OCI-LY7 (cell line): ENCODE measurements around the gene RAB7A. TPM values are rescaled to one million over a fixed set of nuclear protein-coding genes. Genes with fewer than 3 reads are reported as not detected.

ENCODE experiments used
- BruUV-seq: library from RNA; stranded (reverse); fragments of 400-500 nt; replicated peaks from 2 replicates; lab custom pipeline; 2021; lab: Mats Ljungman, UMichigan
- CTCF ChIA-PET: fragments of 300-600 bp; sonication (Branson Sonifier 250); formaldehyde crosslinking; loops from one replicate; lab custom pipeline; 2022; ENCODE audit warnings: antibody characterized with exemption; ENCODE audit not compliant: unreplicated experiment; lab: Charles Lee
- POLR2A ChIA-PET: fragments of 300-600 bp; sonication (Branson Sonifier 250); formaldehyde crosslinking; loops from one replicate; lab custom pipeline; 2022; ENCODE audit warnings: antibody characterized with exemption; lab: Charles Lee
- DNase-seq: peaks from one replicate; pipeline ENCODE4 v3.0.0-alpha.2; 2015; ENCODE audit warnings: low spot score
- H2AFZ ChIP-seq: fragments of 200-600 bp; sonication (generic), shearing (Covaris generic); 2 replicates; pipeline ENCODE4 v1.6.1; 2014; ENCODE audit warnings: mild to moderate bottlenecking, antibody characterized with exemption, low read length, moderate library complexity
- H3K27ac ChIP-seq: fragments of 200-600 bp; sonication (generic); 2 replicates; pipeline ENCODE4 v1.5.1; 2014; ENCODE audit warnings: mixed run types, low read depth, mild to moderate bottlenecking, moderate library complexity, low read length, inconsistent platforms; ENCODE audit not compliant: poor library complexity, severe bottlenecking
- H3K36me3 ChIP-seq: fragments of 200-600 bp; sonication (generic); 2 replicates; pipeline ENCODE4 v1.6.1; 2014; ENCODE audit warnings: mild to moderate bottlenecking, antibody characterized with exemption, low read length, moderate library complexity, mixed read lengths; ENCODE audit not compliant: insufficient read depth
- H3K4me1 ChIP-seq: fragments of 200-600 bp; sonication (generic); 2 replicates; pipeline ENCODE4 v1.5.1; 2014; ENCODE audit warnings: mild to moderate bottlenecking, low read length; ENCODE audit not compliant: insufficient read depth, poor library complexity, severe bottlenecking
- H3K4me2 ChIP-seq: fragments of 200-600 bp; sonication (generic); 2 replicates; pipeline ENCODE4 v1.6.1; 2014; ENCODE audit warnings: mild to moderate bottlenecking, low read length
- H3K4me3 ChIP-seq: fragments of 200-600 bp; sonication (generic); 2 replicates; pipeline ENCODE4 v1.5.1; 2014; ENCODE audit warnings: mild to moderate bottlenecking, low read depth, low read length; ENCODE audit not compliant: poor library complexity, severe bottlenecking
- H3K79me2 ChIP-seq: fragments of 200-600 bp; sonication (generic); 2 replicates; pipeline ENCODE4 v1.6.1; 2016; ENCODE audit warnings: low read depth, mild to moderate bottlenecking, low read length, moderate library complexity, mixed read lengths; ENCODE audit not compliant: insufficient read depth
- H3K9me2 ChIP-seq: fragments of 200-600 bp; sonication (generic); 2 replicates; pipeline ENCODE4 v1.6.1; 2016; ENCODE audit warnings: mild to moderate bottlenecking, low read length, mixed read lengths; ENCODE audit not compliant: insufficient read depth
- H3K9me3 ChIP-seq: fragments of 200-600 bp; sonication (generic); 2 replicates; pipeline ENCODE4 v1.6.1; 2014; ENCODE audit warnings: mild to moderate bottlenecking, mixed run types, low read length, mixed read lengths
- H4K20me1 ChIP-seq: fragments of 200-600 bp; sonication (generic); 2 replicates; pipeline ENCODE4 v1.6.1; 2014; ENCODE audit warnings: mild to moderate bottlenecking, antibody characterized with exemption, low read length, moderate library complexity, mixed read lengths; ENCODE audit not compliant: insufficient read depth
- CTCF ChIP-seq: fragments of 200-600 bp; sonication (generic); conservative IDR thresholded peaks from 2 replicates; pipeline ENCODE4 v1.5.1; 2014; ENCODE audit warnings: mild to moderate bottlenecking, antibody characterized with exemption, low read length, moderate library complexity, mixed read lengths
- EZH2phosphoT487 ChIP-seq: fragments of 200-600 bp; sonication (generic); IDR thresholded peaks from 2 replicates; pipeline ENCODE4 v1.6.1; 2018; ENCODE audit warnings: low read depth, borderline replicate concordance, mild to moderate bottlenecking, mixed run types, antibody characterized with exemption, low read length, moderate library complexity, mixed read lengths
- intact Hi-C: fragments of 100-400 bp; cut with micrococcal nuclease; formaldehyde crosslinking; loops from one replicate; pipeline ENCODE4 v1.10.0; 2022; ENCODE audit not compliant: unreplicated experiment
- total RNA-seq, 2 experiments: library from RNA; depleted of rRNA in 1 of 2; stranded (reverse); fragments of >200 nt in 1 of 2; shearing (Covaris generic) in 1 of 2; gene quantifications; 2 replicates each; pipeline ENCODE4 v1.2.3, GENCODE V29; 2014 to 2022

The RAB7A gene
- total RNA-seq, 2 experiments from 2014 or later, result 24.5 to 143 TPM

- BruUV-seq, result no TSS peak
- intact Hi-C loops, result loop anchor here (1.0 to 5.0 kb wide), 6 partner anchors 30 to 197 kb away; partner anchors contain the start of genes ACAD9, RAB7A and RPN1
- DNase-seq, result peak; percentile 98
Measured at GRCh38 chr3:128680603-128681368, 45.2 kb upstream of the RAB7A start.

GRCh38 chr3:128681369-128681829 lies 44.6 kb upstream of the RAB7A start:
- Histone ChIP-seq H3K4me1 (peaks cover 20% of the 10 kb centered on the region), H3K79me2 (peaks cover 5% of the 10 kb centered on the region; the same call in 1 of the 2 replicates), H3K9me2 (no peaks in the 10 kb centered on the region), H3K36me3 (no peaks in the 10 kb centered on the region), H2AFZ (peak overlapping the region; percentile 94), H3K27ac (peak overlapping the region; percentile 81), H4K20me1 (no peaks in the 10 kb centered on the region), H3K4me3 (peak overlapping the region; percentile 74), H3K4me2 (peak overlapping the region; percentile 98), H3K9me3 (no peaks in the 10 kb centered on the region)
- ChIA-PET CTCF (interaction anchor here (0.6 kb wide), 1 partner anchor 27 kb away, joined by 3 read pairs; no protein-coding TSS in a partner anchor), POLR2A (interaction anchor here (0.7 to 2.6 kb wide), 8 partner anchors 8 to 113 kb away, joined by 3 to 11 read pairs (median 4); partner anchors contain the start of gene RPN1)
- no peak for DNase-seq
- BruUV-seq, result TSS peak; percentile 88
- intact Hi-C loops, result loop anchor here (2.0 to 5.0 kb wide), 4 partner anchors 31 to 196 kb away; partner anchors contain the start of genes ACAD9 and RPN1
- TF ChIP-seq EZH2phosphoT487 (no peak), CTCF (no peak)

More at GRCh38 chr3:128680603-128681368, 45.2 kb upstream of the RAB7A start:
- Histone ChIP-seq H3K27ac (peak overlapping the region; percentile 81), H2AFZ (peak overlapping the region; percentile 94), H3K4me2 (peak overlapping the region; percentile 98), H3K4me1 (peaks cover 23% of the 10 kb centered on the region), H3K36me3 (no peaks in the 10 kb centered on the region), H3K9me3 (no peaks in the 10 kb centered on the region), H3K9me2 (no peaks in the 10 kb centered on the region), H4K20me1 (no peaks in the 10 kb centered on the region), H3K4me3 (peak overlapping the region; percentile 74), H3K79me2 (peaks cover 5% of the 10 kb centered on the region; the same call in 1 of the 2 replicates)
- CTCF ChIA-PET, result interaction anchor here (0.6 to 1.5 kb wide), 6 partner anchors 28 to 114 kb away, joined by 3 to 5 read pairs (median 3); partner anchors contain the start of gene RAB7A
- TF ChIP-seq CTCF, result peak; percentile 89
- no peak for TF ChIP-seq EZH2phosphoT487
- POLR2A ChIA-PET, result interaction anchor here (0.6 to 2.6 kb wide), 20 partner anchors 9 to 1624 kb away, joined by 3 to 11 read pairs (median 4); partner anchors contain the start of genes ACAD9, RAB7A and RPN1
